K562 (cell line): ENCODE measurements around the gene UBR3. TPM values are rescaled to one million over a fixed set of nuclear protein-coding genes. Genes with fewer than 3 reads are reported as not detected.

Source experiments
- CBX1 ChIP-seq: sonication (generic); IDR thresholded peaks from 2 replicates; pipeline ENCODE4 v1.6.1; 2016; ENCODE audit warnings: antibody characterized with exemption, low read depth, mild to moderate bottlenecking
- DDX20 ChIP-seq: fragments of 450-650 bp; IDR thresholded peaks from 2 replicates; pipeline ENCODE4 v1.6.1; 2016; ENCODE audit warnings: missing genetic modification characterization, low read depth, mild to moderate bottlenecking, missing compliant biosample characterization, moderate library complexity
- ESRRB ChIP-seq: fragments of 250-450 bp; sonication (Bioruptor Pico); IDR thresholded peaks from 2 replicates; pipeline ENCODE4 v1.5.0; 2020; ENCODE audit warnings: mild to moderate bottlenecking, moderate library complexity, borderline replicate concordance
- GATAD2A ChIP-seq: fragments of 450-650 bp; IDR thresholded peaks from 2 replicates; pipeline ENCODE4 v1.6.1; 2017
- GTF2F1 ChIP-seq: IDR thresholded peaks from 2 replicates; pipeline ENCODE4 v1.6.1; 2011; ENCODE audit warnings: low read depth, low read length, improper control_type of control experiment
- HMGN3 ChIP-seq: IDR thresholded peaks from 2 replicates; pipeline ENCODE4 v1.6.1; 2011; ENCODE audit warnings: borderline replicate concordance, low read depth, mild to moderate bottlenecking, mixed read lengths, low read length; ENCODE audit not compliant: insufficient read length; ENCODE audit errors: extremely low read depth
- KLF16 ChIP-seq: IDR thresholded peaks from 2 replicates; pipeline ENCODE4 v1.6.1; 2016; ENCODE audit warnings: antibody characterized with exemption
- MAFG ChIP-seq: fragments of 450-650 bp; conservative IDR thresholded peaks from 2 replicates; pipeline ENCODE4 v1.6.1; 2016; ENCODE audit warnings: missing genetic modification characterization, missing compliant biosample characterization
- MBD1 ChIP-seq: fragments of 250-450 bp; sonication (Bioruptor Pico); IDR thresholded peaks from 2 replicates; pipeline ENCODE4 v1.8.0; 2022; ENCODE audit warnings: inconsistent platforms
- MEIS2 ChIP-seq: fragments of 450-650 bp; IDR thresholded peaks from 2 replicates; pipeline ENCODE4 v1.6.1; 2014; ENCODE audit warnings: mild to moderate bottlenecking; ENCODE audit not compliant: partially characterized antibody
- MLX ChIP-seq, 2 experiments: fragments of 450-650 bp in 1 of 2; sonication (generic) in 1 of 2; formaldehyde crosslinking; conservative IDR thresholded peaks; 2 replicates each; pipeline versions ENCODE4 v1.4.0 to v1.8.1; 2020 to 2022; ENCODE audit warnings: mild to moderate bottlenecking in 1 of 2, missing genetic modification reagents in 1 of 2
- NR2C1 ChIP-seq, 2 experiments: fragments of 450-650 bp; IDR thresholded peaks; 2 replicates each; pipeline ENCODE4 v1.6.1; 2017; ENCODE audit warnings: mild to moderate bottlenecking in 2 of 2, antibody characterized with exemption in 1 of 2, inconsistent platforms in 1 of 2, missing compliant biosample characterization in 1 of 2, missing genetic modification characterization in 1 of 2
- OTX1 ChIP-seq: fragments of 450-650 bp; formaldehyde crosslinking; IDR thresholded peaks from 2 replicates; pipeline ENCODE4 v1.4.0; 2022; ENCODE audit warnings: mild to moderate bottlenecking
- PRMT5 ChIP-seq: sonication (generic); formaldehyde crosslinking; IDR thresholded peaks from 2 replicates; pipeline ENCODE4 v1.5.0; 2020; ENCODE audit warnings: missing genetic modification reagents
- RBFOX2 ChIP-seq: fragments of 200-400 bp; formaldehyde crosslinking; IDR thresholded peaks from 2 replicates; pipeline ENCODE4 v1.6.1; 2017; ENCODE audit warnings: low read depth, mild to moderate bottlenecking, low read length, moderate library complexity
- RFX5 ChIP-seq: IDR thresholded peaks from 2 replicates; pipeline ENCODE4 v1.6.1; 2011; ENCODE audit warnings: low read depth, mild to moderate bottlenecking, improper control_type of control experiment, low read length
- SLC30A9 ChIP-seq: fragments of 250-450 bp; sonication (Bioruptor Pico); IDR thresholded peaks from 2 replicates; pipeline ENCODE4 v1.8.0; 2022; ENCODE audit warnings: mild to moderate bottlenecking, moderate library complexity
- ZNF311 ChIP-seq: fragments of 250-450 bp; sonication (Bioruptor Pico); IDR thresholded peaks from 2 replicates; pipeline ENCODE4 v1.4.0; 2020; ENCODE audit warnings: mild to moderate bottlenecking, moderate library complexity
- ZNF518B ChIP-seq: fragments of 250-450 bp; sonication (Bioruptor Pico); IDR thresholded peaks from 2 replicates; pipeline ENCODE4 v1.5.0; 2021; ENCODE audit warnings: mild to moderate bottlenecking, moderate library complexity
- ZNF561 ChIP-seq: fragments of 450-650 bp; formaldehyde crosslinking; conservative IDR thresholded peaks from 2 replicates; pipeline ENCODE4 v1.4.0; 2020; ENCODE audit warnings: mild to moderate bottlenecking, moderate library complexity
- polyA plus RNA-seq, 8 experiments: library from polyadenylated mRNA; depleted of rRNA in 4 of 8; stranded (reverse) in 5 of 8; unstranded in 3 of 8; fragments of >200 nt; fragmentation: Nextera tagmentation in 2 of 8; fragmentation: Illumina TruSeq in 1 of 8; extraction: Ambion mirVana in 2 of 8; extraction: Trizol in 1 of 8; gene quantifications; 2 replicates each; pipeline versions ENCODE4 v1.2.1 to v1.2.3, GENCODE V29; 2011 to 2014; ENCODE audit warnings: inconsistent platforms in 1 of 8, missing spikeins in 1 of 8
- total RNA-seq, 7 experiments: library from RNA; depleted of rRNA in 6 of 7; stranded (reverse); fragments of >200 nt in 6 of 7; fragmentation: Illumina TruSeq in 2 of 7; extraction: Trizol in 2 of 7; gene quantifications; 2 replicates each; pipeline versions ENCODE4 v1.2.1 to v1.2.3, GENCODE V29; 2011 to 2021; ENCODE audit warnings: low replicate concordance in 1 of 7
- TF ChIP-seq, protein P1 (sequence below): fragments of 250-450 bp; sonication (Bioruptor Pico); IDR thresholded peaks from 2 replicates; pipeline ENCODE4 v1.4.0; 2020; ENCODE audit warnings: mild to moderate bottlenecking, moderate library complexity

UBR3 gene
- total and polyA plus RNA-seq, 9 of the 15 experiments (the other 6 are each of a cell fraction or from before 2014, with no cell fraction given): 14.4 to 63.5 (median 40.4) TPM

DNA sequence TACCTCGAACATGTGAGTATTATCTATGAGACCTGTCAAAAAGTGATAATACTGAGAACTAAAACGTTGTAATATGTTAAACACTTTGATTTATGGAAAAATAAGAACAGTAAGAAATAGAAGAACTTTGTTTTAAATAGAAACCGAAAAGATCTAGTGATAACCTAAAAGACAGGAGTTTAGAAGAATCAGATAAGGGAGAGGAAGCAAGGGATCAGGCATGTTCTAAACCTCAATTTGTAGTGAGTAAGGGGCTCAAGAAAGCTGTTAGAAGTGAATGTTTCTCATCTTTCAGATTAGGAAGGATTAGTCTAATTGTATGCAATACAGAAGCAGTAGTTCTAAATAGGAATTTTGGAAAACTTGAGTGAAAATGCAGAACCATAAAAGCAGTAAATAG, 182.0 kb downstream of the UBR3 start (continued):
- TF ChIP-seq HMGN3 (no peak), MLX (CRISPR knock-in tag; conservative IDR thresholded peaks at IDR 0.05) (no peak), SLC30A9 (CRISPR knock-in tag) (no peak), NR2C1 (IDR thresholded peaks at IDR 0.05) (no peak), NR2C1 (tag; IDR thresholded peaks at IDR 0.05) (no peak), MBD1 (CRISPR knock-in tag) (no peak), KLF16 (no peak), GTF2F1 (no peak), ZNF311 (0 out of 2 replicates have a peak, but pooled peaks have one; percentile 49), GATAD2A (no peak), RBFOX2 (no peak), DDX20 (tag) (peak; percentile 17; the same call in 1 of the 2 replicates), OTX1 (no peak), MEIS2 (no peak), CBX1 (no peak), ESRRB (no peak), PRMT5 (CRISPR knock-in tag) (no peak), ZNF518B (CRISPR knock-in tag) (no peak), MAFG (no peak), RFX5 (no peak), ZNF561 (no peak)
- TF ChIP-seq, protein P1, sequence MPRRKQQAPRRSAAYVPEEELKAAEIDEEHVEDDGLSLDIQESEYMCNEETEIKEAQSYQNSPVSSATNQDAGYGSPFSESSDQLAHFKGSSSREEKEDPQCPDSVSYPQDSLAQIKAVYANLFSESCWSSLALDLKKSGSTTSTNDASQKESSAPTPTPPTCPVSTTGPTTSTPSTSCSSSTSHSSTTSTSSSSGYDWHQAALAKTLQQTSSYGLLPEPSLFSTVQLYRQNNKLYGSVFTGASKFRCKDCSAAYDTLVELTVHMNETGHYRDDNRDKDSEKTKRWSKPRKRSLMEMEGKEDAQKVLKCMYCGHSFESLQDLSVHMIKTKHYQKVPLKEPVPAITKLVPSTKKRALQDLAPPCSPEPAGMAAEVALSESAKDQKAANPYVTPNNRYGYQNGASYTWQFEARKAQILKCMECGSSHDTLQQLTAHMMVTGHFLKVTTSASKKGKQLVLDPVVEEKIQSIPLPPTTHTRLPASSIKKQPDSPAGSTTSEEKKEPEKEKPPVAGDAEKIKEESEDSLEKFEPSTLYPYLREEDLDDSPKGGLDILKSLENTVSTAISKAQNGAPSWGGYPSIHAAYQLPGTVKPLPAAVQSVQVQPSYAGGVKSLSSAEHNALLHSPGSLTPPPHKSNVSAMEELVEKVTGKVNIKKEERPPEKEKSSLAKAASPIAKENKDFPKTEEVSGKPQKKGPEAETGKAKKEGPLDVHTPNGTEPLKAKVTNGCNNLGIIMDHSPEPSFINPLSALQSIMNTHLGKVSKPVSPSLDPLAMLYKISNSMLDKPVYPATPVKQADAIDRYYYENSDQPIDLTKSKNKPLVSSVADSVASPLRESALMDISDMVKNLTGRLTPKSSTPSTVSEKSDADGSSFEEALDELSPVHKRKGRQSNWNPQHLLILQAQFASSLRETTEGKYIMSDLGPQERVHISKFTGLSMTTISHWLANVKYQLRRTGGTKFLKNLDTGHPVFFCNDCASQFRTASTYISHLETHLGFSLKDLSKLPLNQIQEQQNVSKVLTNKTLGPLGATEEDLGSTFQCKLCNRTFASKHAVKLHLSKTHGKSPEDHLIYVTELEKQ: 0 out of 2 replicates have a peak, but pooled peaks have one; percentile 52
